Activated CD8-positive, alpha-beta T cell treated with anti-CD3 and anti-CD28 coated beads for 36 hours (primary cell): ENCODE data around the gene RIPOR3. TPM values are rescaled to one million over a fixed set of nuclear protein-coding genes. Genes with fewer than 3 reads are reported as not detected.

ENCODE experiments used
- ATAC-seq: fragments of 200-7000 bp; cut with Tn5 transposase; one replicate; pipeline ENCODE4 v1.10.0; 2021; ENCODE audit warnings: mild to moderate bottlenecking, moderate library complexity
- CTCF ChIA-PET: fragments of 350-600 bp; sonication (Branson Sonifier 250); formaldehyde crosslinking; loops from one replicate; lab custom pipeline; 2021; ENCODE audit warnings: antibody characterized with exemption; lab: Charles Lee
- POLR2A ChIA-PET: fragments of 350-600 bp; sonication (Branson Sonifier 250); formaldehyde crosslinking; loops from one replicate; lab custom pipeline; 2021; ENCODE audit warnings: antibody characterized with exemption; lab: Charles Lee
- DNase-seq: peaks from one replicate; pipeline ENCODE4 v3.0.0-alpha.2; 2020
- H3K27ac Mint-ChIP-seq: one replicate; pipeline ENCODE4 v1.8.0; 2021; ENCODE audit warnings: mild to moderate bottlenecking, mixed read lengths
- H3K27me3 Mint-ChIP-seq: one replicate; pipeline ENCODE4 v1.8.0; 2021; ENCODE audit warnings: mixed read lengths
- H3K36me3 Mint-ChIP-seq: one replicate; pipeline ENCODE4 v1.8.0; 2021; ENCODE audit warnings: low read depth, mixed read lengths
- H3K4me1 Mint-ChIP-seq: one replicate; pipeline ENCODE4 v1.8.0; 2021; ENCODE audit warnings: low read depth, mixed read lengths
- H3K4me3 Mint-ChIP-seq: one replicate; pipeline ENCODE4 v1.8.0; 2021; ENCODE audit warnings: mild to moderate bottlenecking, moderate library complexity, mixed read lengths
- H3K9me3 Mint-ChIP-seq: one replicate; pipeline ENCODE4 v1.8.0; 2021; ENCODE audit warnings: mixed read lengths
- intact Hi-C: fragments of 100-400 bp; cut with micrococcal nuclease; formaldehyde crosslinking; loops from one replicate; pipeline ENCODE4 v1.10.0; 2022
- total RNA-seq, 2 experiments: library from RNA; stranded (reverse); gene quantifications; one replicate each; pipeline ENCODE4 v1.2.3, GENCODE V29; 2021
- TF ChIP-seq, protein P1 (sequence below): fragments of 200-600 bp; IDR thresholded peaks from one replicate; pipeline ENCODE4 v1.8.0; 2022; ENCODE audit warnings: antibody characterized with exemption, mild to moderate bottlenecking

RIPOR3 gene
- total RNA-seq, 2 experiments from 2014 or later = not detected

DNA sequence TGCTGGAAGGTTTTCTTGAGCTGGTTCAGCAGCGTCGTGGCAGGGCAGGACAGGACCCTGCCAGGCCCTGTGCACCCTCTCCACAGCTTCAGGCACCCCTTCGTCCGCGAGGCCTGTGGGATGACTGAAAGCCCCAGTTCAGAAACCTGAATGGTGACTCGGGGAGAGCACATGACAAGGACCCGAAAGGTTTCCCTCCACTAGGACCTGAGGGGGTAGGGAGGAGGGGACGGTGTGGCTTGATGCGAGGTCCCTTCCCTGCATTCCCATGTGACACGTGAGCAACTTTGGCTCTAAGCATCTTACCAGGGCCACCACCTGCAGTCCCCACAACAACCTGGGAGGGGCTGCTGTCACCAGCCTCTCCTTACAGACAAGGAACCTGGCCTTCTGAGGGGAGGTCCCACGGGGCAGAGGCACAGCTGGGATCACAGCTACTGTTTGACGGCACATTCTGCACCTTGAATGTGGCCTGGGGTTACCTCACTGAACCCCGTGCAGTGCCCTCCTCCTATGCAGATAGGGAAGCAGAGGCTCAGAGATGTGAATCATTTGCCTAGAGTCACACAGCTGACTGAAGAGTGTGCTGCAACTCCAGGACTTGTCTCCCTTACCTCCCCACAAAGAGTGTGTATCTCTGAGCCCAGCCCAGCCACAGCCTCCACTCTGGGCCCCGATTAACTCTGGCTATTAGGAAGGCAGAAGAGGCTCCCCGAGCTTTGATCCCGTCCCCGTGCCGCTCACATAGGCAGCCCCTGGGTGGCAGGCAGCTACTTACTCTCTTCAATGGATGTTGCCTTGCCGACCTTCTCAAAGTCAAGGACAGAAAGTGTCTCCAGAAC, 96.5 kb downstream of the RIPOR3 start:
- Mint-ChIP-seq H3K4me3 (no peak overlapping the region), H3K4me1 (peaks cover 2% of the 10 kb centered on the region), H3K27ac (no peak overlapping the region), H3K36me3 (no peaks in the 10 kb centered on the region), H3K9me3 (no peaks in the 10 kb centered on the region), H3K27me3 (no peaks in the 10 kb centered on the region)
- DNase-seq (no peak), ATAC-seq (peak; percentile 31)
- POLR2A ChIA-PET = interaction anchor here (1.3 kb wide), 2 partner anchors 9 to 57 kb away, joined by 3 to 4 read pairs; no protein-coding TSS in a partner anchor
- CTCF ChIA-PET = interaction anchor here (1.1 to 1.4 kb wide), 3 partner anchors 8 to 154 kb away, joined by 3 to 4 read pairs (median 4); no protein-coding TSS in a partner anchor
- intact Hi-C loops = no loop called here
- TF ChIP-seq, protein P1, sequence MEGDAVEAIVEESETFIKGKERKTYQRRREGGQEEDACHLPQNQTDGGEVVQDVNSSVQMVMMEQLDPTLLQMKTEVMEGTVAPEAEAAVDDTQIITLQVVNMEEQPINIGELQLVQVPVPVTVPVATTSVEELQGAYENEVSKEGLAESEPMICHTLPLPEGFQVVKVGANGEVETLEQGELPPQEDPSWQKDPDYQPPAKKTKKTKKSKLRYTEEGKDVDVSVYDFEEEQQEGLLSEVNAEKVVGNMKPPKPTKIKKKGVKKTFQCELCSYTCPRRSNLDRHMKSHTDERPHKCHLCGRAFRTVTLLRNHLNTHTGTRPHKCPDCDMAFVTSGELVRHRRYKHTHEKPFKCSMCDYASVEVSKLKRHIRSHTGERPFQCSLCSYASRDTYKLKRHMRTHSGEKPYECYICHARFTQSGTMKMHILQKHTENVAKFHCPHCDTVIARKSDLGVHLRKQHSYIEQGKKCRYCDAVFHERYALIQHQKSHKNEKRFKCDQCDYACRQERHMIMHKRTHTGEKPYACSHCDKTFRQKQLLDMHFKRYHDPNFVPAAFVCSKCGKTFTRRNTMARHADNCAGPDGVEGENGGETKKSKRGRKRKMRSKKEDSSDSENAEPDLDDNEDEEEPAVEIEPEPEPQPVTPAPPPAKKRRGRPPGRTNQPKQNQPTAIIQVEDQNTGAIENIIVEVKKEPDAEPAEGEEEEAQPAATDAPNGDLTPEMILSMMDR = no peak

DNA sequence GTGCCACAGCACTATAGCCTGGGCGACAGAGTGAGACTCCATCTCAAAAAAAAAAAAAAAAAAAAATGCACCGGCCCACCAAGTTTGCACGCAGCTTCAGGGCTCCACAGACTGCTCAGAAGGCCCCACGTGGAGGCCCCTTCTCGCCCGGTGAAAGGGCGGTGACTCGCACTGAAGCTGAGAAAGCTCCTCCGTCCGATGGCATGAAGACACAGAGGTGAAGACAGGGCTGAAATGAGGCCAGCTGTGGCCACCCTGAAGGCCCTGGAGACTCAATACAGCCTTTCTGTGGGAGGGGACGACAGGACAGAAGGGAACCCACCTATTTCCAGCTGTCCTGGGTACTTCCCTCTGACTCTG, 97.1 kb downstream of the RIPOR3 start:
- ATAC-seq (no peak), DNase-seq (no peak)
- POLR2A ChIA-PET = interaction anchor here (1.3 kb wide), 2 partner anchors 9 to 57 kb away, joined by 3 to 4 read pairs; no protein-coding TSS in a partner anchor
- Mint-ChIP-seq H3K36me3 (no peaks in the 10 kb centered on the region), H3K4me1 (peaks cover 2% of the 10 kb centered on the region), H3K4me3 (no peak overlapping the region), H3K9me3 (no peaks in the 10 kb centered on the region), H3K27me3 (no peaks in the 10 kb centered on the region), H3K27ac (peak overlapping the region; percentile 27)
- TF ChIP-seq, protein P1 = no peak
- CTCF ChIA-PET = interaction anchor here (0.6 to 1.4 kb wide), 2 partner anchors 16 to 41 kb away, joined by 3 to 4 read pairs; no protein-coding TSS in a partner anchor
- intact Hi-C loops = no loop called here

DNA sequence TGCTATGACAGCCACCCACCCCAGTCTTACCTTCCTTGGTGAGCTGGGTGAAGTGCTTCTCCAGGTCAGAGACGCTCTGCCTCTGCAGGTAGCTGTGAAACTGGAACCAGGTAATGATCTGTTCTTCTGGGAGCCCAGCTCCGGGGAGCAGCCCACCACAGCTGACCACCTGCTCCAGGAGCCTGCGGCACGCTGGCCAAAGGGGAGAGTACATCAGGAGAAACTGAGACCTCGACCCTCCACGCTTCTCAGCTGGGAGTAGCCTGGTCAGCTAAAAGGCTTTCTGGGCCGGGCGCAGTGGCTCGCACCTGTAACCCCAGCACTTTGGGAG, 98.4 kb downstream of the RIPOR3 start:
- peaks cover 5% of the 10 kb centered on the region for H3K36me3 Mint-ChIP-seq
- TF ChIP-seq, protein P1 = no peak
- no peak overlapping the region for H3K27ac Mint-ChIP-seq
- peaks cover 3% of the 10 kb centered on the region for H3K4me1 Mint-ChIP-seq
- ChIA-PET CTCF (interaction anchor here (0.9 to 1.7 kb wide), 4 partner anchors 12 to 157 kb away, joined by 3 to 5 read pairs (median 4); no protein-coding TSS in a partner anchor), POLR2A (no interaction called here)
- no peak for ATAC-seq
- no peak for DNase-seq
- intact Hi-C loops = no loop called here
- H3K4me3 Mint-ChIP-seq = no peak overlapping the region
- H3K9me3 Mint-ChIP-seq = no peaks in the 10 kb centered on the region
- H3K27me3 Mint-ChIP-seq = no peaks in the 10 kb centered on the region

DNA sequence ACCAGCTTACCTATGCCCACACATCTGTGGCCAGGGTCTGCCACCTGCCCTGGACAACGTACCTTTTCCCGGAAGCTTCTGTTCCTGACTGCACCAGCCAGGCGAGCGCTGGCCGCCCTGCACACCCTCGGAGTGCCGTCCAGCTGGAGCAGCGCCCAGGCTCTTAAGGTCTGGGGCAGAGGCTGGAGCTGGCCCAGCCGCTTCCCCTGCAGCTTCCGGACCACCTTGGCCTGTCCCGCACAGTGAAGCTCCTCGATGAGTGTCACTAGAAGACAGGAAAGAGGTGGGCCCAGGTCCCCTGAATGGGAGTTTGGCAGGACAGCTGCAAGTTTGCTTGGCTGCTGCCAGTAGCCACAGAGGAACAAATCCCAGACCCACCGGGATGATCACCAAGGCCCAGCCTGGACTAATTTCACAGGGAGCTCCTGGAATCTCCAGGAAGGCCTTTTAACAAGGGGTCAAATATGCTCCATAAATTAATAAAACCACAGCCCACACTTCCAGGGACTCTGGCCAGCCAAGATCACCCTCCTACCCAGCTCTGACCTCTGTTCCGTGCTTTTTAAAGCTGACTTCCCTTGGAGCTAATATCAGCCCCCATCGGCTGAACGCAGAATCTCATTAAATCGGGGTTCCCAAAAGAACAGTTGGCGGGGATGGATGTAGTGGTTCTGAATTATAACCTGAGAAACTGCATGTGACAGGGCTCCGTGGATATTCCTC, 98.9 kb downstream of the RIPOR3 start:
- TF ChIP-seq, protein P1 = no peak
- no peak for ATAC-seq
- POLR2A ChIA-PET = no interaction called here
- intact Hi-C loops = no loop called here
- Mint-ChIP-seq H3K27me3 (no peaks in the 10 kb centered on the region), H3K4me3 (no peak overlapping the region), H3K4me1 (peaks cover 3% of the 10 kb centered on the region), H3K27ac (no peak overlapping the region), H3K9me3 (no peaks in the 10 kb centered on the region), H3K36me3 (peaks cover 5% of the 10 kb centered on the region)
- no peak for DNase-seq
- CTCF ChIA-PET = interaction anchor here (0.7 to 1.7 kb wide), 6 partner anchors 12 to 158 kb away, joined by 3 to 7 read pairs (median 4); no protein-coding TSS in a partner anchor
